ENCODE measurements around the gene SH3D19. TPM values are rescaled to one million over a fixed set of nuclear protein-coding genes. Genes with fewer than 3 reads are reported as not detected.

SH3D19 gene
- total and polyA plus RNA-seq, 7 donors, result 31.4 to 195 (median 105) TPM

GRCh38 chr4:151157543-151157942 is 167.9 kb downstream of the SH3D19 start:
- intact Hi-C loops (cut with DNase I), result no loop called here
- Histone ChIP-seq H3K9me3 (no peaks in the 10 kb centered on the region), H3K27me3 (no peaks in the 10 kb centered on the region), H3K4me1 (peaks cover 0 to 14% (median 7%) of the 10 kb centered on the region in 4 donors), H3K4me3 (no peak overlapping the region), H3K36me3 (peaks cover 0 to 22% (median 8%) of the 10 kb centered on the region in 4 donors), H3K27ac (no peak overlapping the region)
- no peak for TF ChIP-seq POLR2A (IDR thresholded peaks at IDR 0.05)
- no peak for TF ChIP-seq CTCF (IDR thresholded peaks at IDR 0.05)
- TF ChIP-seq POLR2AphosphoS5 (IDR thresholded peaks at IDR 0.05), result no peak
- TF ChIP-seq EP300 (IDR thresholded peaks at IDR 0.05), result no peak
- no peak for DNase-seq
- WGBS, 2 donors, result 94 to 95% methylated on average over 2 of the region's 2 CpGs

- Histone ChIP-seq H3K4me1 (peaks cover 0 to 14% (median 7%) of the 10 kb centered on the region in 4 donors), H3K4me3 (no peak overlapping the region), H3K36me3 (peaks cover 0 to 25% (median 11%) of the 10 kb centered on the region in 4 donors), H3K9me3 (no peaks in the 10 kb centered on the region), H3K27ac (peak overlapping the region in 1 of 4 donors; percentile 25), H3K27me3 (no peaks in the 10 kb centered on the region)
- WGBS, 2 donors, result 69 to 85% methylated on average over 2 of the region's 2 CpGs
- TF ChIP-seq POLR2AphosphoS5 (IDR thresholded peaks at IDR 0.05), result peak in 3 of 4 donors; percentile 17 to 57 (median 57)
- TF ChIP-seq CTCF (IDR thresholded peaks at IDR 0.05), result no peak
- TF ChIP-seq POLR2A (IDR thresholded peaks at IDR 0.05), result no peak
- peak in 1 of 4 donors; percentile 66 for TF ChIP-seq EP300 (IDR thresholded peaks at IDR 0.05)
- intact Hi-C loops (cut with DNase I), result no loop called here
- DNase-seq, result no peak
Observed at GRCh38 chr4:151153585-151153984, 171.8 kb downstream of the SH3D19 start.

DNA sequence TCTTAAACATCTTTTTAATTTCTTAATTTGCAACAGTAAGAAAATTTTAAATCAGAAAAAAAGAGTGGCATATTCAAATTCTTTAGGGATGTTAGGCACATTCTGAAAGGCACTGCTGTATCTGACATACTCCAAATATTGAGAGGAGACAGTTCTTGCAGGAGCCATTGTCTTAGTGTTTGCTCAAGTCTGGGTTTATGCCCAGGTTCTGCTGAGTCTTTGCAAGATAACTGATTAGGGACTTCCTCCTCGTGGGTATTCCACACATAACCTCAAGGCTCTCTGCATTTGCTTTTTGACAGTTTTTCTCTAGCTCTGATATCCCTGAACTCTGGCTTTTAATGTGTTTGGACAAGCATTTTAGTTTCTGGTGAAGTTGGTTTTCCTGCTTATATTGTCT is 173.4 kb downstream of the SH3D19 start:
- TF ChIP-seq CTCF (IDR thresholded peaks at IDR 0.05) (no peak), EP300 (IDR thresholded peaks at IDR 0.05) (no peak), POLR2A (IDR thresholded peaks at IDR 0.05) (no peak), POLR2AphosphoS5 (IDR thresholded peaks at IDR 0.05) (no peak)
- Histone ChIP-seq H3K36me3 (peaks cover 0 to 35% (median 18%) of the 10 kb centered on the region in 4 donors), H3K4me3 (no peak overlapping the region), H3K9me3 (no peaks in the 10 kb centered on the region), H3K27ac (no peak overlapping the region), H3K4me1 (peaks cover 0 to 14% (median 7%) of the 10 kb centered on the region in 4 donors), H3K27me3 (no peaks in the 10 kb centered on the region)
- no peak for DNase-seq
- intact Hi-C loops (cut with DNase I), result no loop called here
- 15 to 17% methylated on average over 1 of the region's 1 CpG for WGBS, 2 donors

GRCh38 chr4:151150821-151151580 is 174.4 kb downstream of the SH3D19 start:
- Histone ChIP-seq H3K4me1 (peaks cover 0 to 14% (median 7%) of the 10 kb centered on the region in 4 donors), H3K27me3 (no peaks in the 10 kb centered on the region), H3K36me3 (peaks cover 0 to 44% (median 19%) of the 10 kb centered on the region in 4 donors), H3K4me3 (no peak overlapping the region), H3K27ac (no peak overlapping the region), H3K9me3 (no peaks in the 10 kb centered on the region)
- TF ChIP-seq POLR2A (IDR thresholded peaks at IDR 0.05), result no peak
- TF ChIP-seq POLR2AphosphoS5 (IDR thresholded peaks at IDR 0.05), result no peak
- TF ChIP-seq CTCF (IDR thresholded peaks at IDR 0.05), result no peak
- TF ChIP-seq EP300 (IDR thresholded peaks at IDR 0.05), result no peak
- no peak for DNase-seq
- intact Hi-C loops (cut with DNase I), result no loop called here
- WGBS, 2 donors, result 93% methylated on average over 9 of the region's 9 CpGs
